Gastroesophageal sphincter (tissue), 4 donors: ENCODE results near the gene PTMS. TPM values are rescaled to one million over a fixed set of nuclear protein-coding genes. Genes with fewer than 3 reads are reported as not detected.
A peak's percentile ranks its signal among the peaks of the same experiment; 100 is the strongest.

Experiments
- ATAC-seq: fragments of 150-250 bp; one replicate; pipeline ENCODE4 v1.9.1; 2016; ENCODE audit warnings: mild to moderate bottlenecking, moderate library complexity
- H3K27ac ChIP-seq, 4 donors: fragments of 200-600 bp; sonication (generic) in 3 of 4; 1 replicate in 3 of 4; 2 replicates in 1 of 4; pipeline ENCODE4 v1.5.1; 2016 to 2019
- H3K27me3 ChIP-seq: fragments of 200-600 bp; sonication (generic); one replicate; pipeline ENCODE4 v1.5.1; 2019
- H3K36me3 ChIP-seq, 2 donors: fragments of 200-600 bp; sonication (generic); one replicate each; pipeline ENCODE4 v1.5.1; 2019; ENCODE audit warnings: control low read depth in 1 of 2
- H3K4me1 ChIP-seq, 3 donors: fragments of 200-600 bp; sonication (generic); 1 replicate in 2 of 3; 2 replicates in 1 of 3; pipeline ENCODE4 v1.5.1; 2016 to 2019; ENCODE audit warnings: control low read depth in 2 of 3
- H3K4me3 ChIP-seq, 2 donors: fragments of 200-600 bp; sonication (generic); one replicate each; pipeline ENCODE4 v1.5.1; 2019; ENCODE audit warnings: mild to moderate bottlenecking in 1 of 2, moderate library complexity in 1 of 2
- H3K9me3 ChIP-seq, 3 donors: fragments of 200-600 bp; sonication (generic); one replicate each; pipeline ENCODE4 v1.5.1; 2017 to 2019; ENCODE audit warnings: control low read depth in 2 of 3
- CTCF ChIP-seq, 4 experiments: fragments of 200-600 bp in 2 of 4; fragments of 450-650 bp in 2 of 4; sonication (generic) in 1 of 4; IDR thresholded peaks; one replicate each; pipeline ENCODE4 v1.5.1; 2017 to 2019; ENCODE audit warnings: antibody characterized with exemption in 4 of 4, mild to moderate bottlenecking in 2 of 4, moderate library complexity in 2 of 4
- EP300 ChIP-seq: sonication (generic); formaldehyde crosslinking; IDR thresholded peaks from one replicate; pipeline ENCODE4 v1.6.1; 2017; ENCODE audit warnings: antibody characterized with exemption, mild to moderate bottlenecking
- POLR2A ChIP-seq, 2 donors: fragments of 450-650 bp; IDR thresholded peaks; one replicate each; pipeline ENCODE4 v1.6.1; 2017; ENCODE audit warnings: antibody characterized with exemption in 2 of 2, mild to moderate bottlenecking in 2 of 2, moderate library complexity in 1 of 2
- POLR2AphosphoS5 ChIP-seq: sonication (generic); formaldehyde crosslinking; IDR thresholded peaks from one replicate; pipeline ENCODE4 v1.6.1; 2017; ENCODE audit warnings: antibody characterized with exemption
- WGBS, 2 donors: methylation state at CpG; one replicate each; pipeline ENCODE4 v1.1.5; 2018; ENCODE audit warnings: low coverage in 1 of 2; 5-methylcytosine and 5-hydroxymethylcytosine counted together
- total RNA-seq, 4 donors: library from RNA; depleted of rRNA; stranded (reverse); fragments of >200 nt; gene quantifications; one replicate each; pipeline ENCODE4 v1.1.0, GENCODE V29; 2016

The PTMS gene
- total RNA-seq, 4 donors from 2014 or later: 259 to 516 (median 325) TPM

- no peak for ATAC-seq
- peak overlapping the region in 1 of 2 donors; percentile 96 for H3K4me3 ChIP-seq
- 80% methylated on average over 4 of the region's 7 CpGs; no CpG with 5 or more reads in 1 of the 2 donors for WGBS, 2 donors
- no peaks in the 10 kb centered on the region for H3K9me3 ChIP-seq
- H3K27ac ChIP-seq: peak overlapping the region; percentile 94 to 99 (median 96)
- TF ChIP-seq CTCF (IDR thresholded peaks at IDR 0.05): no peak
- TF ChIP-seq POLR2AphosphoS5: no peak
- TF ChIP-seq EP300: no peak
- TF ChIP-seq POLR2A (IDR thresholded peaks at IDR 0.05): no peak
- peaks cover 0 to 44% (median 10%) of the 10 kb centered on the region in 3 donors for H3K4me1 ChIP-seq
- H3K36me3 ChIP-seq: peaks cover 0 to 53% of the 10 kb centered on the region in 2 donors
- no peaks in the 10 kb centered on the region for H3K27me3 ChIP-seq
Observed at GRCh38 chr12:6751767-6752166, 14.4 kb upstream of the PTMS start.

GRCh38 chr12:6752167-6752920, 13.8 kb upstream of the PTMS start:
- WGBS, 2 donors: 4 to 5% methylated on average over 4 to 9 of the region's 24 CpGs
- Histone ChIP-seq H3K4me3 (peak overlapping the region; percentile 80 to 96), H3K27ac (peak overlapping the region; percentile 94 to 99 (median 96)), H3K9me3 (no peaks in the 10 kb centered on the region), H3K27me3 (no peaks in the 10 kb centered on the region), H3K4me1 (peaks cover 0 to 44% (median 10%) of the 10 kb centered on the region in 3 donors), H3K36me3 (peaks cover 0 to 47% of the 10 kb centered on the region in 2 donors)
- TF ChIP-seq EP300 (no peak), CTCF (IDR thresholded peaks at IDR 0.05) (peak in 3 of 4 experiments; percentile 23 to 36 (median 28))
- ATAC-seq: no peak

GRCh38 chr12:6752921-6753771, 13.0 kb upstream of the PTMS start, which contains the start of gene MLF2:
Gene MLF2 (minus strand): TSS chr12:6753141. CDS start chr12:6752334, 807 bp downstream.
- 0% methylated on average over 4 to 10 of the region's 62 CpGs for WGBS, 2 donors
- H3K27ac ChIP-seq: peak within 1 kb of the TSS; percentile 94 to 99 (median 96)
- peak; percentile 97 for ATAC-seq
- no peaks in the 10 kb centered on the region for H3K27me3 ChIP-seq
- peaks cover 0 to 39% of the 10 kb centered on the region in 2 donors for H3K36me3 ChIP-seq
- no peaks in the 10 kb centered on the region for H3K9me3 ChIP-seq
- peaks cover 0 to 44% (median 10%) of the 10 kb centered on the region in 3 donors for H3K4me1 ChIP-seq
- TF ChIP-seq EP300 (no peak), POLR2A (IDR thresholded peaks at IDR 0.05) (peak; percentile 92 to 93), POLR2AphosphoS5 (peak; percentile 97), CTCF (IDR thresholded peaks at IDR 0.05) (peak in 1 of 4 experiments; percentile 96)
- H3K4me3 ChIP-seq: peak within 1 kb of the TSS; percentile 80 to 96

GRCh38 chr12:6753772-6754356, 12.3 kb upstream of the PTMS start:
- ATAC-seq: no peak
- WGBS, 2 donors: 0% methylated on average over 1 of the region's 7 CpGs; no CpG with 5 or more reads in 1 of the 2 donors
- Histone ChIP-seq H3K27ac (peak overlapping the region; percentile 19 to 99 (median 96)), H3K4me3 (no peak overlapping the region), H3K27me3 (no peaks in the 10 kb centered on the region), H3K4me1 (peaks cover 0 to 44% (median 10%) of the 10 kb centered on the region in 3 donors), H3K36me3 (peaks cover 0 to 32% of the 10 kb centered on the region in 2 donors), H3K9me3 (no peaks in the 10 kb centered on the region)
- TF ChIP-seq CTCF (IDR thresholded peaks at IDR 0.05) (peak in 2 of 4 experiments; percentile 96 to 97), POLR2AphosphoS5 (no peak), POLR2A (IDR thresholded peaks at IDR 0.05) (no peak), EP300 (no peak)
